SK-N-SH (cell line): Measurements from ENCODE around the gene RAD51B.
A peak's percentile ranks its signal among the peaks of the same experiment; 100 is the strongest.

Source experiments
- EP300 ChIP-seq, 2 experiments: IDR thresholded peaks; 2 replicates each; pipeline versions ENCODE4 v1.4.0 to v1.6.1; 2012; ENCODE audit warnings: borderline replicate concordance in 1 of 2, low read depth in 1 of 2, low read length in 1 of 2
- EZH2phosphoT487 ChIP-seq: fragments of 200-600 bp; sonication (generic); IDR thresholded peaks from 2 replicates; pipeline ENCODE4 v1.6.1; 2017; ENCODE audit warnings: low read depth, mixed run types, mild to moderate bottlenecking, antibody characterized with exemption, moderate library complexity, borderline replicate concordance
- JUND ChIP-seq: IDR thresholded peaks from 2 replicates; pipeline ENCODE4 v1.4.0; 2012
- NFIC ChIP-seq: IDR thresholded peaks from 2 replicates; pipeline ENCODE4 v1.4.0; 2012; ENCODE audit warnings: borderline replicate concordance
- POLR2AphosphoS5 ChIP-seq: IDR thresholded peaks from 2 replicates; pipeline ENCODE4 v1.6.1; 2012; ENCODE audit warnings: low read depth, low read length
- SIN3A ChIP-seq: IDR thresholded peaks from 2 replicates; pipeline ENCODE4 v1.6.1; 2012; ENCODE audit warnings: low read depth, mild to moderate bottlenecking, low read length, moderate library complexity, borderline replicate concordance
- SMC3 ChIP-seq: IDR thresholded peaks from 2 replicates; pipeline ENCODE4 v1.6.1; 2012; ENCODE audit warnings: low read depth, low read length, improper control_type of control experiment
- YY1 ChIP-seq: IDR thresholded peaks from 2 replicates; pipeline ENCODE4 v1.4.0; 2012; ENCODE audit warnings: low read depth, mild to moderate bottlenecking
- TF ChIP-seq, protein P1 (sequence below): fragments of 200-600 bp; sonication (generic); IDR thresholded peaks from 2 replicates; pipeline ENCODE4 v1.6.1; 2017; ENCODE audit warnings: antibody characterized with exemption, mild to moderate bottlenecking, moderate library complexity

- TF ChIP-seq EP300 (IDR thresholded peaks at IDR 0.05; ENCODE audit: borderline replicate concordance in 1 of 2, low read depth in 1 of 2, low read length in 1 of 2) = no peak; a peak in 1 of 4 replicates
- TF ChIP-seq SIN3A = no peak
- TF ChIP-seq, protein P1, sequence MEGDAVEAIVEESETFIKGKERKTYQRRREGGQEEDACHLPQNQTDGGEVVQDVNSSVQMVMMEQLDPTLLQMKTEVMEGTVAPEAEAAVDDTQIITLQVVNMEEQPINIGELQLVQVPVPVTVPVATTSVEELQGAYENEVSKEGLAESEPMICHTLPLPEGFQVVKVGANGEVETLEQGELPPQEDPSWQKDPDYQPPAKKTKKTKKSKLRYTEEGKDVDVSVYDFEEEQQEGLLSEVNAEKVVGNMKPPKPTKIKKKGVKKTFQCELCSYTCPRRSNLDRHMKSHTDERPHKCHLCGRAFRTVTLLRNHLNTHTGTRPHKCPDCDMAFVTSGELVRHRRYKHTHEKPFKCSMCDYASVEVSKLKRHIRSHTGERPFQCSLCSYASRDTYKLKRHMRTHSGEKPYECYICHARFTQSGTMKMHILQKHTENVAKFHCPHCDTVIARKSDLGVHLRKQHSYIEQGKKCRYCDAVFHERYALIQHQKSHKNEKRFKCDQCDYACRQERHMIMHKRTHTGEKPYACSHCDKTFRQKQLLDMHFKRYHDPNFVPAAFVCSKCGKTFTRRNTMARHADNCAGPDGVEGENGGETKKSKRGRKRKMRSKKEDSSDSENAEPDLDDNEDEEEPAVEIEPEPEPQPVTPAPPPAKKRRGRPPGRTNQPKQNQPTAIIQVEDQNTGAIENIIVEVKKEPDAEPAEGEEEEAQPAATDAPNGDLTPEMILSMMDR = no peak
- TF ChIP-seq POLR2AphosphoS5 = no peak
- no peak for TF ChIP-seq SMC3
- TF ChIP-seq YY1 = no peak
- TF ChIP-seq JUND = no peak; the same call in 1 of the 2 replicates
- TF ChIP-seq NFIC = peak; percentile 44; the same call in 1 of the 2 replicates
- TF ChIP-seq EZH2phosphoT487 = no peak
Observed at GRCh38 chr14:68598621-68599447, 779.3 kb downstream of the RAD51B start.
